ENCODE measurements around the gene CKB.
A peak's percentile ranks its signal among the peaks of the same experiment; 100 is the strongest.

Gene CKB

DNA sequence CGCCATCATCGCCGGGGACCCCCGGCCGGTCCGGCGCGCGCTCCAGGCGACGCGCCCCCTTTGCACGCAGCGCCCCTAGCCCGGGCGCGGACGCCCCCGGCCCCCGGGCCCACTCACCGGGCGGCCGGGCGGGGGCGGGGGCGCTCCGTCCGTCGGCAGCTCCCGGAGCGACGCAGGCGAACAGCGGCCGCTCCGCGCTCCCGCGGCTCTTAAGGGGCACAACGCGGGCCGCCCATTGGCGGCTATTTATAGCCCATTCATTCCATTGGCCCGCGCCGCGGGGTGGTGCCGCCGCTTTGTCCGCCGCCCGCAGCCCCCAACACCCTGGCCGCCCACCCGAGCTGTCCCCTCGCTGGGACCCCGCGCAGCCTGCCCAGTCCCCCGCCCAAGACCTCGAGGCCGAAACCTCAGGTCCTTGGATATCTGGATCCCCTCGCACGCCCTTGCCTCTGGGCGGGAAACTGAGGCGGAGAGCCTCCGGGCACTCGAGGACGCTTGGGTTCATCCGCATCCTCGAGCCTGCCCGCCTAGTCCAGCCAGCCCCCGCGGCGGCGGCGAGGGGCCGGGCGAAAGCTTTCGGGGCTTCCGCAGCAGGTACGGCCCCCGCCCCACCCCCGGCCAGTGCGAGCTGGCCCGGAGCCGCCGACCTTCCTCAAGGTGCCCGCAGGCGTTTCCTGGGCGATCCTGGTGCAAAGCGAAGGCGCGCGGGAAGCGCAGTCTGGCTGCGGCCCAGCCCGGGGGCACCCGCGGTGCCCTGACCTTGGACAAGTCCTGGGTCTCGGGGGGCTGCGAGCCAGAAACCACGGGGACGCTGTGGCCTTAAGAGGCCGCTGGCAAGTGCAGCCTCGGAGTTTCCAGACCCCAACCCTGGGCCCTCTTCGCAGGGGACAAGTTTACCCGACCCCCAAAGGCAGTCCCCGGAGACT, at the start of gene CKB:
Gene CKB (minus strand): TSS at position 182 of the 926 bp plus-strand sequence. CDS start 337 bp downstream, outside the sequence.
- peak; percentile 93 for DNase-seq

DNA sequence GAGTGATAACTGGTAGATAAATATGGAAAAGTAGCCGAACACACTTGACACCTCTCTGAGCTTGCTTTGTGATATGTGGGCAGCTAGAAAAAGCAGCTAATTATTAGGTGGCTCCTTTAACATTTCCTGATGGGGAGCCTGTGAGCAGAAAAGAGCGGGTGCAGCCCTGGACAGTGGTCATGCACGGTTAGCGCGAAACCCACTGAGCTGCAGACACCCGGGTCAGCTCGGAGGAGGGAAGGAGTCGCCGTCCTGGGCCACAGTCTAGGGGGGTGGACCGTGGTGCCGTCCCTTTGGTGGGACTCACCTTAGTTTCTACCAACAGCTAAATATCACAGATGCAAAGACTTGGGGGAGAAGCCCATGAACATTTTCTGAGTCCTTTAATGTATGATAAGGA, 46.8 kb upstream of the CKB start:
- DNase-seq = no peak

DNA sequence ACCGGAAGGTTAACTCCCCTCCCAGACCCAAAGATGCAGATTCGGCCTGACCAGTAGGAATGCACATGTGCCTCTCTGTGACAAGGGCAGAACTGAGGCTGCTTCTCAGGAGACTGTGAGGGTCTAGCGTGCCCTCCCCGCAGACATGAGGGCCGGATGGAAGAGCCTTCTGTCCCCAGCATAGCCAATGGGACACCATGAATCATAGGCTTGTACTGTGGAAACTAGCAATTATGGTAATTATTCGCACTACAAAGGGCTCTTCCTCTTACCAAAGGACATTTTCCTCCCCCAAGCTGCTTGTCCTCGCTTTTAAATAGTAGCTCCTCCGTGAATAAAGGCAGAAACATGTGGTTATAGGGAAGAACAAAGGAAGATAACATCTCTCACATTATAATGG, 46.3 kb upstream of the CKB start:
- DNase-seq = no peak

GRCh38 chr14:103563844-103564505, 41.3 kb upstream of the CKB start:
- DNase-seq = no peak

GRCh38 chr14:103563226-103563620, 40.6 kb upstream of the CKB start:
- no peak for DNase-seq

- DNase-seq = peak; percentile 93
Measured at GRCh38 chr14:103562429-103563225, 40.0 kb upstream of the CKB start, which contains the start of the genes BAG5 and COA8. Gene BAG5, minus strand, starts transcription at chr14:103562657. Its CDS starts 1,493 bp downstream, at chr14:103561164. Gene COA8, plus strand, starts transcription at chr14:103562960. Its CDS starts 42 bp downstream, at chr14:103563002.

- DNase-seq = no peak
Measured at GRCh38 chr14:103562179-103562428, 39.5 kb upstream of the CKB start.

DNA sequence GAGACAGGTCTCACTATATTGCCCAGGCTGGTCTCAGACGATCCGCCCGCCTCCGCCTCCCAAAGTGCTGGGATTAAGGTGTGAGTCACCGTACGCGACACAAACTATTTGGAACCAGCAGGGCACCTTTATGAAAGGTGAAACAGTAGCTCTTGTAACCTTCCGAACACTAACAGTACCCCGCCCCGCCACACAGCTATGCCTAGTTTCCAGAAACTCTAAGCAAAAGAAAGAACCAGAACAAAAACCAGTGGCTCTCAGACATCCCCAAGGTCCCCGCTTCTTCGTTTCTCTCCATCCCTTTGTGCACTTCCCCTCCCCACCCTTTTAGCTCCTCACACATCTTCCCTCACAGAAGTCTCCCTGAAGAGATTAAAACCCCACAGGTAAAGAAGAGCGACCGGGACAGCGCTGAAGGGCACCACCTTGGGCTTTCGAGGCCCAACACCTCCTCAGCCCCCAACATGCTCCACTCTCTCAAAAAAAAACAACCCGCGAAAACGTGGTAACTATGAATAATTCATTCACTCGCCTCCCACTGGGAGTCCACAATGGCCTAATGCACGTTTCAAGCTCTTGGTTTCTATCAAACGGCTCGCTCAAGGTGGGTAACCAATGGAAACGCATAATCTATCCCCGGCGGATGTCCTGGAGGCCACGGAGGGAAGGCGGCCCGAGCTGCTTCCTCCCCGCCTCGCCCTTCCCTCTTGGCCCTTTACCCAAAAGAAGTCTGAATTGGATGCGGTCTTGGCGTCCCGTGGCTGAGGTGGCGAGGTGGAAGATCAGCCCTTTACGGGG, 39.0 kb upstream of the CKB start:
- peak; percentile 72 for DNase-seq

DNA sequence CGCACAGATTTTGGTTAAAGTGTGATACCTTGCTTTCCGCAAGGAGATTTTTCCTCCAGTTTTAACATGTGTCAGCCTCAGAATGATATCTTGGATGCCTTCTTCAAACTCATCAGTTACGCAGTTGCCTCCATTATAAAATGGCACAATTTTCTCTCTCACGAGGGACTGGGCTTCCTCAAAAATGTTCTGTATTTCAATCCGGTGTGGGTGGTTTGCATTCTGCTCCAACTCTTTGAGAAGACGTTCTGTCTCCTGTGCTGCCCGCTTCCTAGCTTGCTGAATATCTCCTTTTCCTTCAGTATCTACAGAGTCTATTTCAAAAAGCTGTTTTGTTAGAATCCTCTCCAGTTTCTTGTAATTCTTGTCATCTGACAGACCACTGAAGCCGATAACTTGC, 38.1 kb upstream of the CKB start:
- no peak for DNase-seq

DNA sequence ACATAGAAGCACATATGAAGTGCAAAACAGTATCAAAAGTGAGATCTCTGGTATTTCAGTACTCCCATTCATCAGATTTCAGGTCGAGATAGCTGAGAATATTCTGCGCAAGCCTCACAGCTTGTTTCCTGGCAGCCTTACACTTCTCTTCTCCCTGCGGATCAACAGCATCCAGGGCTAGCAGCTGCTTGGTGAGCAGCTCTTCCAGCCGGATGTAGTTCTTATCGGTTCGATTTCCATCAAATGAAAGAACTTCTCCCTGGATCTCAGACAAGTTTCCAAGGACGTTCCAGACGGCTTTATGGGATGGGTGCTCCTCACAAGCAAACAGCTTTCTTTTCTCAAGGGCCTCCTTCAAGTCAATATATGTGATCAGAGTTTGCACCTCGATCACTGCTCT, 37.1 kb upstream of the CKB start:
- DNase-seq = no peak

GRCh38 chr14:103558071-103558882, 35.6 kb upstream of the CKB start:
- no peak for DNase-seq

DNA sequence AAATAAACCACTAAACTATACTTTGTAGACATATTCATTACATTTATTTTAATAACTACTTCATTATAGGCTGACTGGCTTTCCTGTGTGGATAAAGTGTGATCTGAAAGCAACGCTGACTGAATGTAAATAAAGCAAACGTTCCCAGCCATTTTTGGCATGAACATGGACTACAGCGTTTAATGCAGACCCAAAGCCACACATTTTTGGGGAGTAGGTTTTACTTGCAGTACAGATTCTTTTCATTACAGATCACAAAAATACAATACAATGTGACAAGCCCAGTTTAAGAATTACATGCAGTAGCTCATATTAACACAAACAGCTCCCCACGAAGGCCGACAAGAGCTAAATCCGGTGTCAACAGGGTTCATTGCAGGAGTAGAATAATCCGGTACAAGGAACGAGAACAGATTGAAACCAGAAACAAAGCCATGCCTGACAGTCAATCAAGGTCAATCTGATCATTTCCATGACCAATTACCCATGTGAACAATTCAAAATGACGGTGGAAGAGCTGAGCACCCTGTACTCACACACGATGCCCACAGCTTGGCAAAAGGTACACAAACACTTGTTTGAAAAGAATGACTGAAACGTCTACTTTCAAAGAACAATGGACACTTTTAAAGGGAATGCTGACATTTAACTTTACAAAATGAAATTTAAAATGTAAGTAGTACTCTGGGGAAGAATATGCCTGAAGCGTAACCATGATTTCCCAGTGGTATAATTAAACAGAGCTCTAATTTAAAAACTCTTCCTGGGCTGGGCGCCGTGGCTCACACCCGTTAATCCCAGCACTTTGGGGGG, 34.5 kb upstream of the CKB start:
- DNase-seq = peak; percentile 63

GRCh38 chr14:103555559-103556337, 33.1 kb upstream of the CKB start:
- DNase-seq = peak; percentile 1

- DNase-seq = no peak
Measured at GRCh38 chr14:103552846-103553210, 30.2 kb upstream of the CKB start.

- DNase-seq = no peak
Measured at GRCh38 chr14:103552011-103552845, 29.6 kb upstream of the CKB start.

DNA sequence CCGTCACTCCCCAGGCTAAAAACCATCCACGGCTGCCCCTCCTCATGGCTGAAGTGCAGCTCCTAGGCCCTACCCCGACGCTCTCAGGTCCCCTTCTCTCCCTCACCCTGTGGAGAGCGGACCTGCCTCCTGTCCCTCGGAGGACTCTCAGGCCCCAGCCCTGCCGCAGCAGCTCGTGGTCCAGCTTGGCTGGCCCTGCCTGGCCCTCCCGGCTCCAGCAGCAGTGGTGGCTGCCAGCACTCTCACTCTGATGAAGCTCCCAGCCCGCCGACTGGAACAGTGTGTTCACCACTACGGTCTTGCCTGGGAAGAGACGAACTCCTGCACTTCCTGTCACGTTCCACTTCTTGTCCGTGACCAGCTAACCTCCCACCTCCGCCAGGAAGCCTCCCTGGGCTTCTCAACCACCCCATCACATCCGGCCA, 28.7 kb upstream of the CKB start:
- no peak for DNase-seq

DNA sequence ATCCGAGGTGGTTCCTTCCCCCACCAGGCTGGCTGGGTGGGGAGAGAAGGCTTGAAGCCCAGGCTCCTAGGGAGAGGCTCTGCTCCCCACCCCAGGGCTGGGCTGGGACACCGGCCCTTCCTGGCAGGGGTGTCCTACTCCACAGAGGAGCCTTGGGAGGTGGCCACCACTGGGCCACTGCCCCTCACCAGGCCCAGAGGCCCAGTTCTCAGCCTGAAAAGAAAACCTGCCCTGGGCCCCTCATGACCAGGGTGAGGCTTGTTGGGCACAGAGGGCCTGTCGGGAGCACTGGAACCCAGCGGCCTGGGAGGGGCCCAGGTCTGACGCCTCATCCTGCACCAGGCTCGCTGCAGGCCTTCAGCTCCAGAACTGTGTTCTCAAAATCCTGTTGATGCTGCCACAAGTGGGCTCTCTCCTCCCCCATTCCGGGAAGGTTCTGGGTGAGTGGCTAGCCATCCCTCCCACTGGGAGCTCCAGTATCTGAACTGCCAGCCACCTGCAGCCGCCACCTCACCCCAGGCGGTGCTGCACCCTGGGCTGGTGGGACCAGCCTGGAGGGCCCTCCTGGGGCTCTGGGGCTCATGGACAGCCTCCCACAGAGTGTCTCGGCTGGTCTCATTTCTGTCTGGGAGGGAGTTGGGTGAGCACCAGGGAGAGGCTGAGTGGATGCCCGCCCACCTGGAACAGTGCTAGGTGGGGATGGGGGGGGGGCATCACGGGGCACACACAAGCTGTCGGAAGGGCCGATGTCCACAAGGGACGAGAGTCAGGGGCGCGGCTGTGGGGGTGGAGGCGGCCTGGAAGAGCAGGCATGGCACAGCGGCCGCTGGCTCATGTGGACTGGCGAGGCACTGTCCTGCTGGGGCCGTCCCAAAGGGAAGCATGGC, 28.1 kb upstream of the CKB start:
- no peak for DNase-seq
